GM12878 (cell line): ENCODE measurements around the gene SORBS2. TPM values are rescaled to one million over a fixed set of nuclear protein-coding genes. Genes with fewer than 3 reads are reported as not detected.
A peak's percentile ranks its signal among the peaks of the same experiment; 100 is the strongest.

Source experiments
- ATAC-seq: fragments of 200-7000 bp; cut with Tn5 transposase; 3 replicates; pipeline ENCODE4 v1.9.1; 2020; ENCODE audit warnings: mild to moderate bottlenecking, moderate library complexity
- Bru-seq: library from RNA; stranded (reverse); fragments of 400-500 nt; gene quantifications from one replicate; lab custom pipeline; 2021; lab: Mats Ljungman, UMichigan
- BruChase-seq, 2 experiments: library from RNA; stranded (reverse); fragments of 400-500 nt; gene quantifications; one replicate each; lab custom pipeline; 2021; lab: Mats Ljungman, UMichigan
- BruUV-seq: library from RNA; stranded (reverse); fragments of 400-500 nt; replicated peaks from 2 replicates; lab custom pipeline; 2021; lab: Mats Ljungman, UMichigan
- CTCF ChIA-PET: fragments of 300-600 bp; sonication (Branson Sonifier 250); formaldehyde crosslinking; extraction: SDS; loops from one replicate; lab custom pipeline; 2021; ENCODE audit warnings: inconsistent platforms; lab: Yijun Ruan, JAX
- POLR2A ChIA-PET: fragments of 350-600 bp; formaldehyde crosslinking; extraction: SDS; loops from one replicate; lab custom pipeline; 2021; ENCODE audit warnings: inconsistent platforms; lab: Charles Lee
- RAD21 ChIA-PET: fragments of 300-600 bp; sonication (Branson Sonifier 250); formaldehyde crosslinking; loops from one replicate; lab custom pipeline; 2023; ENCODE audit warnings: antibody characterized with exemption; ENCODE audit not compliant: unreplicated experiment; lab: Charles Lee
- SMC1A ChIA-PET: fragments of 300-600 bp; sonication (Branson Sonifier 250); formaldehyde crosslinking; loops from one replicate; lab custom pipeline; 2023; ENCODE audit not compliant: unreplicated experiment, uncharacterized antibody; lab: Charles Lee
- DNase-seq: peaks from one replicate; pipeline ENCODE4 v3.0.0-alpha.2; 2011; ENCODE audit warnings: low read depth, low spot score
- FAIRE-seq: peaks from 3 replicates; lab custom pipeline; 2011; peaks lifted over from hg19 to GRCh38; lab: Jason Lieb, UNC
- H2AFZ ChIP-seq: 2 replicates; pipeline ENCODE4 v1.6.0; 2011; ENCODE audit warnings: low read depth, low read length, control low read depth; ENCODE audit not compliant: control insufficient read depth
- H3K27ac ChIP-seq: 2 replicates; pipeline ENCODE4 v1.5.1; 2011; ENCODE audit warnings: control low read depth; ENCODE audit not compliant: control insufficient read depth, insufficient read depth
- H3K27me3 ChIP-seq, 2 experiments: replicated peaks in 1 of 2; 2 replicates each; pipeline versions ENCODE4 v1.6.0 to v1.6.1; 2011; ENCODE audit warnings: low read length in 1 of 2; ENCODE audit not compliant: control insufficient read depth in 2 of 2, insufficient read depth in 2 of 2
- H3K36me3 ChIP-seq, 2 experiments: 2 replicates each; pipeline ENCODE4 v1.5.1; 2011; ENCODE audit warnings: low read length in 1 of 2; ENCODE audit not compliant: control insufficient read depth in 2 of 2, insufficient read depth in 2 of 2
- H3K4me1 ChIP-seq: 2 replicates; pipeline ENCODE4 v1.6.1; 2011; ENCODE audit warnings: mild to moderate bottlenecking, low read length, moderate library complexity, mixed read lengths; ENCODE audit not compliant: control insufficient read depth, insufficient read depth
- H3K4me2 ChIP-seq: 2 replicates; pipeline ENCODE4 v1.6.0; 2011; ENCODE audit warnings: control low read depth; ENCODE audit not compliant: control insufficient read depth, insufficient read depth
- H3K4me3 ChIP-seq: fragments of 200-600 bp; sonication (generic); 2 replicates; pipeline ENCODE4 v1.5.1; 2016
- H3K79me2 ChIP-seq: 2 replicates; pipeline ENCODE4 v1.6.0; 2011; ENCODE audit warnings: low read length; ENCODE audit not compliant: control insufficient read depth, insufficient read depth
- H3K9ac ChIP-seq: 2 replicates; pipeline ENCODE4 v1.8.0; 2011; ENCODE audit warnings: low read length, control low read depth, mixed read lengths; ENCODE audit not compliant: control insufficient read depth, insufficient read depth
- H3K9me3 ChIP-seq: replicated peaks from 3 replicates; pipeline ENCODE4 v1.5.1; 2011; ENCODE audit warnings: mild to moderate bottlenecking, low read length; ENCODE audit not compliant: control insufficient read depth, insufficient read depth
- H4K20me1 ChIP-seq: 2 replicates; pipeline ENCODE4 v1.6.0; 2011; ENCODE audit not compliant: control insufficient read depth, insufficient read depth
- BMI1 ChIP-seq: fragments of 450-650 bp; IDR thresholded peaks from 2 replicates; pipeline ENCODE4 v1.6.1; 2016; ENCODE audit warnings: mild to moderate bottlenecking, moderate library complexity, borderline replicate concordance
- ELK1 ChIP-seq: IDR thresholded peaks from 2 replicates; pipeline ENCODE4 v1.6.1; 2012; ENCODE audit warnings: low read depth, low read length, improper control_type of control experiment
- ETV6 ChIP-seq, 2 experiments: fragments of 450-650 bp in 1 of 2; IDR thresholded peaks in 1 of 2; conservative IDR thresholded peaks in 1 of 2; 2 replicates each; pipeline ENCODE4 v1.6.1; 2014; ENCODE audit warnings: antibody characterized with exemption in 1 of 2, borderline replicate concordance in 1 of 2, low read depth in 1 of 2, mild to moderate bottlenecking in 1 of 2, moderate library complexity in 1 of 2
- EZH2 ChIP-seq: IDR thresholded peaks from 2 replicates; pipeline ENCODE4 v1.6.1; 2012; ENCODE audit warnings: low read depth, mild to moderate bottlenecking, control low read depth, inconsistent platforms, low read length, borderline replicate concordance; ENCODE audit not compliant: control insufficient read depth
- JUNB ChIP-seq: IDR thresholded peaks from 2 replicates; pipeline ENCODE4 v1.6.1; 2016; ENCODE audit warnings: antibody characterized with exemption, mild to moderate bottlenecking
- JUND ChIP-seq: IDR thresholded peaks from 2 replicates; pipeline ENCODE4 v1.6.1; 2012; ENCODE audit warnings: low read depth, mild to moderate bottlenecking, low read length, improper control_type of control experiment, moderate library complexity
- LARP7 ChIP-seq: fragments of 450-650 bp; IDR thresholded peaks from 2 replicates; pipeline ENCODE4 v1.6.1; 2017; ENCODE audit warnings: mild to moderate bottlenecking
- WRNIP1 ChIP-seq: IDR thresholded peaks from 2 replicates; pipeline ENCODE4 v1.6.1; 2011; ENCODE audit warnings: low read depth, low read length, improper control_type of control experiment, borderline replicate concordance
- YY1 ChIP-seq: IDR thresholded peaks from 2 replicates; pipeline ENCODE4 v1.6.1; 2011; ENCODE audit warnings: low read depth, mild to moderate bottlenecking, low read length
- ZBED1 ChIP-seq: IDR thresholded peaks from 2 replicates; pipeline ENCODE4 v1.6.1; 2016; ENCODE audit warnings: borderline replicate concordance
- WGBS: methylation state at CpG from one replicate; pipeline ENCODE4 v1.1.6; 2016; ENCODE audit warnings: low lambda C conversion rate; ENCODE audit not compliant: insufficient replicate concordance, insufficient coverage; ENCODE audit errors: missing lambda C conversion rate; 5-methylcytosine and 5-hydroxymethylcytosine counted together
- in situ Hi-C: fragments of 300-500 bp; cut with MboI; formaldehyde crosslinking; loops from 9 replicates; pipeline ENCODE4 v1.14.3; 2018; ENCODE audit warnings: mixed read lengths
- intact Hi-C: fragments of 100-400 bp; cut with micrococcal nuclease; formaldehyde crosslinking; loops from one replicate; pipeline ENCODE4 v1.14.2; 2022; ENCODE audit not compliant: unreplicated experiment
- long read RNA-seq, 2 experiments: library from polyadenylated mRNA; unstranded; transcript quantifications; one replicate each; pipeline ENCODE4 v2.0.0, GENCODE V29; 2019 to 2020
- polyA minus RNA-seq, 3 experiments: library from RNA; depleted of rRNA, polyadenylated mRNA; stranded (reverse); fragments of >200 nt; gene quantifications; 2 replicates each; pipeline ENCODE4 v1.2.3, GENCODE V29; 2011
- polyA plus RNA-seq, 11 experiments: library from polyadenylated mRNA; depleted of rRNA in 4 of 11; unstranded in 6 of 11; stranded (reverse) in 5 of 11; fragments of >200 nt; fragmentation: Nextera tagmentation in 4 of 11; fragmentation: Illumina TruSeq in 1 of 11; extraction: Ambion mirVana in 4 of 11; extraction: Trizol in 1 of 11; gene quantifications; 1 replicate in 1 of 11; 2 replicates in 10 of 11; pipeline versions ENCODE4 v1.2.1 to v1.2.3, GENCODE V29; 2011 to 2016; ENCODE audit warnings: inconsistent platforms in 2 of 11, missing spikeins in 2 of 11, low read depth in 1 of 11
- total RNA-seq, 4 experiments: library from RNA; depleted of rRNA in 3 of 4; stranded (reverse); fragments of >200 nt in 3 of 4; fragmentation: Illumina TruSeq in 1 of 4; extraction: Trizol in 1 of 4; gene quantifications; 2 replicates each; pipeline versions ENCODE4 v1.2.1 to v1.2.3, GENCODE V29; 2013 to 2021
- TF ChIP-seq, protein P1 (sequence below): fragments of 450-650 bp; formaldehyde crosslinking; IDR thresholded peaks from 2 replicates; pipeline ENCODE4 v1.5.0; 2022; ENCODE audit warnings: mild to moderate bottlenecking, missing genetic modification characterization

Gene SORBS2
- 5.2 and 6.3 TPM in 2 replicates for total RNA-seq (2013; cell fraction: nucleolus; rRNA removed)
- 0.22 and 0.90 TPM in 2 replicates for total RNA-seq (2014; rRNA removed)
- total RNA-seq (2014; rRNA removed; fragmentation: Illumina TruSeq; extraction: Trizol), result 0.41 and 1.0 TPM in 2 replicates
- total RNA-seq (2021), result 0.35 and 0.90 TPM in 2 replicates
- polyA plus RNA-seq (2011; ENCODE audit: low read depth), result 1.2 TPM
- 2.2 and 3.0 TPM in 2 replicates for polyA plus RNA-seq (2011; rRNA removed)
- 2.8 and 3.5 TPM in 2 replicates for polyA plus RNA-seq (2011; cell fraction: cytosol; rRNA removed)
- 4.6 and 7.5 TPM in 2 replicates for polyA plus RNA-seq (2011; cell fraction: nucleus; rRNA removed)
- 0.65 and 1.6 TPM in 2 replicates for polyA plus RNA-seq (2012)
- polyA plus RNA-seq (2014; fragmentation: Illumina TruSeq; extraction: Trizol), result 0.69 and 1.2 TPM in 2 replicates
- under 1 TPM; 0.06 to 0.51 TPM for polyA plus RNA-seq (2014; fragmentation: Nextera tagmentation; extraction: Ambion mirVana)
- 0.31 and 0.80 TPM in 2 replicates for polyA plus RNA-seq (2014; rRNA removed)
- polyA plus RNA-seq (2016; fragmentation: Nextera tagmentation; extraction: Ambion mirVana), result under 1 TPM; 0.56 to 0.92 TPM
- polyA minus RNA-seq (2011; rRNA and poly(A)+ RNA removed), result 5.3 and 8.3 TPM in 2 replicates
- polyA minus RNA-seq (2011; cell fraction: cytosol; rRNA and poly(A)+ RNA removed), result 2.0 and 4.3 TPM in 2 replicates
- 4.6 and 7.0 TPM in 2 replicates for polyA minus RNA-seq (2011; cell fraction: nucleus; rRNA and poly(A)+ RNA removed)
- Bru-seq, nascent RNA, result percentile 31 among the genes with signal in this experiment
- BruChase-seq, experiment 1, labeled RNA remaining after a 6-hour chase, result percentile 21 among the genes with signal in this experiment
- BruChase-seq, experiment 2, labeled RNA remaining after a 2-hour chase, result percentile 23 among the genes with signal in this experiment
- long read RNA-seq, experiment 1, result 0 reads
- long read RNA-seq, experiment 2, partial matches to known transcripts, result 0 of 1 reads
- long read RNA-seq, experiment 2, other reads (novel, unspliced or antisense), result 1 of 1 reads

- Histone ChIP-seq H3K4me2 (peak within 1 kb of the TSS; percentile 98), H3K9ac (peak within 1 kb of the TSS; percentile 32; the same call in 1 of the 2 replicates), H3K27ac (peak within 1 kb of the TSS; percentile 14), H3K9me3 (no peaks in the 10 kb centered on the region), H3K4me1 (peaks cover 6% of the 10 kb centered on the region), H3K4me3 (peak within 1 kb of the TSS; percentile 65), H3K27me3 (no peaks in the 10 kb centered on the region; a peak in 1 of 4 replicates), H3K36me3 (no peaks in the 10 kb centered on the region), H3K79me2 (no peaks in the 10 kb centered on the region; the same call in 1 of the 2 replicates), H2AFZ (peak within 1 kb of the TSS; percentile 89), H4K20me1 (no peaks in the 10 kb centered on the region)
- no TSS peak for BruUV-seq
- ChIA-PET RAD21 (no interaction called here), SMC1A (interaction anchor here (0.8 to 0.9 kb wide), 2 partner anchors 19 to 171 kb away, joined by 3 read pairs; no protein-coding TSS in a partner anchor), CTCF (interaction anchor here (0.6 kb wide), 1 partner anchor 79 kb away, joined by 3 read pairs; no protein-coding TSS in a partner anchor), POLR2A (no interaction called here)
- ATAC-seq (peak; percentile 93), FAIRE-seq (peak; percentile 87), DNase-seq (peak; percentile 56)
- 1% methylated on average over 20 of the region's 20 CpGs for WGBS
- intact Hi-C loops, result loop anchor here (2.0 kb wide), 1 partner anchor 77 kb away; no protein-coding TSS in a partner anchor
- in situ Hi-C loops, result no loop called here
- TF ChIP-seq ETV6 (conservative IDR thresholded peaks at IDR 0.05 in 1 of 2, IDR thresholded peaks at IDR 0.05 in 1 of 2; ENCODE audit: borderline replicate concordance in 1 of 2, low read depth in 1 of 2) (no peak), ELK1 (no peak), EZH2 (no peak), LARP7 (no peak), WRNIP1 (no peak), JUND (no peak), BMI1 (peak; percentile 38; the same call in 1 of the 2 replicates), YY1 (peak; percentile 62; the same call in 1 of the 2 replicates), JUNB (no peak), ZBED1 (no peak)
- TF ChIP-seq, protein P1, sequence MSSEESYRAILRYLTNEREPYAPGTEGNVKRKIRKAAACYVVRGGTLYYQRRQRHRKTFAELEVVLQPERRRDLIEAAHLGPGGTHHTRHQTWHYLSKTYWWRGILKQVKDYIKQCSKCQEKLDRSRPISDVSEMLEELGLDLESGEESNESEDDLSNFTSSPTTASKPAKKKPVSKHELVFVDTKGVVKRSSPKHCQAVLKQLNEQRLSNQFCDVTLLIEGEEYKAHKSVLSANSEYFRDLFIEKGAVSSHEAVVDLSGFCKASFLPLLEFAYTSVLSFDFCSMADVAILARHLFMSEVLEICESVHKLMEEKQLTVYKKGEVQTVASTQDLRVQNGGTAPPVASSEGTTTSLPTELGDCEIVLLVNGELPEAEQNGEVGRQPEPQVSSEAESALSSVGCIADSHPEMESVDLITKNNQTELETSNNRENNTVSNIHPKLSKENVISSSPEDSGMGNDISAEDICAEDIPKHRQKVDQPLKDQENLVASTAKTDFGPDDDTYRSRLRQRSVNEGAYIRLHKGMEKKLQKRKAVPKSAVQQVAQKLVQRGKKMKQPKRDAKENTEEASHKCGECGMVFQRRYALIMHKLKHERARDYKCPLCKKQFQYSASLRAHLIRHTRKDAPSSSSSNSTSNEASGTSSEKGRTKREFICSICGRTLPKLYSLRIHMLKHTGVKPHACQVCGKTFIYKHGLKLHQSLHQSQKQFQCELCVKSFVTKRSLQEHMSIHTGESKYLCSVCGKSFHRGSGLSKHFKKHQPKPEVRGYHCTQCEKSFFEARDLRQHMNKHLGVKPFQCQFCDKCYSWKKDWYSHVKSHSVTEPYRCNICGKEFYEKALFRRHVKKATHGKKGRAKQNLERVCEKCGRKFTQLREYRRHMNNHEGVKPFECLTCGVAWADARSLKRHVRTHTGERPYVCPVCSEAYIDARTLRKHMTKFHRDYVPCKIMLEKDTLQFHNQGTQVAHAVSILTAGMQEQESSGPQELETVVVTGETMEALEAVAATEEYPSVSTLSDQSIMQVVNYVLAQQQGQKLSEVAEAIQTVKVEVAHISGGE, result no peak
Measured at GRCh38 chr4:185811509-185812364, at the start of gene SORBS2. Gene SORBS2 (minus strand): TSS chr4:185812194. CDS start chr4:185690571, 121,623 bp downstream.
